Cardiac fibroblast (primary cell): Measurements from ENCODE around the gene GPC3.
A peak's percentile ranks its signal among the peaks of the same experiment; 100 is the strongest.

Experiments
- DNase-seq, 2 donors: peaks; one replicate each; pipeline versions ENCODE4 v3.0.0 to v3.0.0-alpha.2; 2010; ENCODE audit warnings: low read depth in 2 of 2
- H3K4me3 ChIP-seq, 2 donors: replicated peaks in 1 of 2; 1 replicate in 1 of 2; 2 replicates in 1 of 2; pipeline ENCODE4 v1.5.1; 2011; ENCODE audit warnings: low read depth in 2 of 2, low read length in 2 of 2, mild to moderate bottlenecking in 2 of 2, moderate library complexity in 1 of 2
- CTCF ChIP-seq: IDR thresholded peaks from one replicate; pipeline ENCODE4 v1.5.1; 2011; ENCODE audit warnings: low read depth, mild to moderate bottlenecking, low read length, inconsistent platforms

The GPC3 gene

DNA sequence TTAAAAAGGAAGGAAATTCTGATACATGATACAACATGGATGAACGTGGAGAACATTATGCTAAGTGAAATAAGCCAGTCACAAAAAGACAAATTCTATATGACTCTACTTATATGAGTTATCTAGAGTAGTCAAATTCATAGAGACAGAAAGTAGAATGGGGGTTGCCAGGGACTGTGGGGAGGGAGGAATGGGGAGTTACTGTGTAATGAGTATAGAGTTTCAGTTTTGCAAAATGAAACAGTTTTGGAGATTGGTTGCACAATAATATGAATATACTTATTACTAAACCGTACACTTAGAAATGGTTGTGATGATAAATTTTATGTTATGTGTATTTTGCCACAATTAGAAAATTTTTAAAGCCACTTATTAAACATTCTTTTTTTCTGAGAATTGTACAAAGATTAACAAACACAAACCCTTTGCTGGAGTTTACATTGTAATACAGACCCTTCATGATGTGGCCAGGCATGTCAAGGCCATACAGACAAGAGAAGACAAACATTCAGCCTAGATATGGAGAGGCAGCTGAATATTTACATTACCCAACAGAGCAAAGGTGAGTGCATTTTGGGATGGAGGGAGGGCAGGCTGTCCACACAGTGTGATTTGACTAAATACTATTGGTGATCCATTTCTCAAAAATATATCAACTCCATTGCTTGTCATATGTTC lies 21.2 kb upstream of the GPC3 start:
- H3K4me3 ChIP-seq = no peak overlapping the region
- DNase-seq = no peak
- TF ChIP-seq CTCF = no peak

- H3K4me3 ChIP-seq = no peak overlapping the region
- no peak for TF ChIP-seq CTCF
- DNase-seq = peak; percentile 11 to 75
These were observed 18.7 kb upstream of the GPC3 start for GRCh38 chrX:134004084-134004483.

- peak in 1 of 2 donors; percentile 7 for DNase-seq
- TF ChIP-seq CTCF = no peak
- no peak overlapping the region for H3K4me3 ChIP-seq
These were observed 17.7 kb upstream of the GPC3 start for GRCh38 chrX:134002921-134003615.

- H3K4me3 ChIP-seq = no peak overlapping the region
- no peak for TF ChIP-seq CTCF
- DNase-seq = no peak
These were observed 15.2 kb upstream of the GPC3 start for GRCh38 chrX:134000260-134001245.

DNA sequence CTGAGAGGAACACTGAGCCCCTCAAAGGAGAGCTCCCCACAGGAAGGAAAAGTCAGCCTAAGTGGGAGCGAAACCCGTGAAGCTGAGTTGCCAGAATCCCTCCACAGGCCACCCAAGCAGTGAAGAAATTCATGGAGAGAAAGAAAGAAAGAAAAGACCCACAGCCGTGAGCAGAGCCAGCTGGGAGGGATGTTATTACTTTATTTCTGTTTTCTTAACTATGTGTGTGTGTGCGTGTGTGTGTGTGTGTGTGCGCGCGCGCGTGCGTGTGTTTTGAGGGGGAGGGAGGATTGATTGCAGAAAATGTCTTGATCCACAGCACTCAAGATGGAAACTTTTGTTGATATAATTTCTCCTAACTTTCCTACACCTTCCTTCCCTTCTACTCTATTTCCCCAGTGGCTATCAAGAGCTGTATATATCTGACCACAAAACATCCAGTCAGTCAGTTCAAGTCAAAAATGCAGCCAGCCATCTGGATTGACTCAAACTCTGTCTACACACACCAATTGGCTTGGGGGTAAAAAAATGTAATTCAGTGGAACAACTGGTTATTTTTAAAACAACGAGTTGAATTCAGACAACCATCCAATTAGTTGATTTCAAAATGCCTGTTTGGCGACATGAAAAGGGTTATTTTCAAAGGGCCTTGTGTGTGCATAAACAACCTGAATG lies 13.8 kb upstream of the GPC3 start:
- no peak overlapping the region for H3K4me3 ChIP-seq
- TF ChIP-seq CTCF = no peak
- DNase-seq = peak in 1 of 2 donors; percentile 70

GRCh38 chrX:133995759-133996158 lies 10.4 kb upstream of the GPC3 start:
- H3K4me3 ChIP-seq = no peak overlapping the region
- TF ChIP-seq CTCF = no peak
- DNase-seq = no peak
